ENCODE data around the gene TXNRD1. TPM values are rescaled to one million over a fixed set of nuclear protein-coding genes. Genes with fewer than 3 reads are reported as not detected.

Gene TXNRD1
- total and polyA plus RNA-seq, 2 donors (not counting 1 experiment from before 2014, with no cell fraction given) = 436 to 1,000 TPM

- Histone ChIP-seq H3K27me3 (ENCODE audit: control insufficient read depth, insufficient read depth, low read length) (no peaks in the 10 kb centered on the region), H3K36me3 (ENCODE audit: control insufficient read depth, insufficient read depth, low read length) (peaks cover 25% of the 10 kb centered on the region), H4K20me1 (ENCODE audit: control insufficient read depth, extremely low read depth, insufficient read depth, low read length) (no peaks in the 10 kb centered on the region), H3K9me3 (ENCODE audit: control insufficient read depth, insufficient read depth, low read depth, low read length) (no peaks in the 10 kb centered on the region), H3K9ac (ENCODE audit: insufficient read depth, low read length) (no peak overlapping the region), H3K27ac (ENCODE audit: insufficient read depth, low read length) (no peak overlapping the region), H3K4me2 (ENCODE audit: extremely low read depth, insufficient read depth, low read length) (no peak overlapping the region), H3K4me3 (replicated peaks in 1 of 4; ENCODE audit: control extremely low read depth in 1 of 4, insufficient read depth in 1 of 4, low read depth in 3 of 4, low read length in 4 of 4) (no peak overlapping the region), H2AFZ (ENCODE audit: low read length) (no peak overlapping the region), H3K79me2 (ENCODE audit: control insufficient read depth, insufficient read depth, low read length) (peaks cover 12% of the 10 kb centered on the region), H3K4me1 (ENCODE audit: control insufficient read depth, extremely low read depth, insufficient read depth, low read length) (no peaks in the 10 kb centered on the region)
- no peak for DNase-seq (ENCODE audit: low read depth in 2 of 2)
- no peak for TF ChIP-seq EZH2 (IDR thresholded peaks at IDR 0.05; ENCODE audit: low read length, missing control alignments)
- TF ChIP-seq, protein P1, sequence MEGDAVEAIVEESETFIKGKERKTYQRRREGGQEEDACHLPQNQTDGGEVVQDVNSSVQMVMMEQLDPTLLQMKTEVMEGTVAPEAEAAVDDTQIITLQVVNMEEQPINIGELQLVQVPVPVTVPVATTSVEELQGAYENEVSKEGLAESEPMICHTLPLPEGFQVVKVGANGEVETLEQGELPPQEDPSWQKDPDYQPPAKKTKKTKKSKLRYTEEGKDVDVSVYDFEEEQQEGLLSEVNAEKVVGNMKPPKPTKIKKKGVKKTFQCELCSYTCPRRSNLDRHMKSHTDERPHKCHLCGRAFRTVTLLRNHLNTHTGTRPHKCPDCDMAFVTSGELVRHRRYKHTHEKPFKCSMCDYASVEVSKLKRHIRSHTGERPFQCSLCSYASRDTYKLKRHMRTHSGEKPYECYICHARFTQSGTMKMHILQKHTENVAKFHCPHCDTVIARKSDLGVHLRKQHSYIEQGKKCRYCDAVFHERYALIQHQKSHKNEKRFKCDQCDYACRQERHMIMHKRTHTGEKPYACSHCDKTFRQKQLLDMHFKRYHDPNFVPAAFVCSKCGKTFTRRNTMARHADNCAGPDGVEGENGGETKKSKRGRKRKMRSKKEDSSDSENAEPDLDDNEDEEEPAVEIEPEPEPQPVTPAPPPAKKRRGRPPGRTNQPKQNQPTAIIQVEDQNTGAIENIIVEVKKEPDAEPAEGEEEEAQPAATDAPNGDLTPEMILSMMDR (conservative IDR thresholded peaks at IDR 0.05 in 1 of 2, IDR thresholded peaks at IDR 0.05 in 1 of 2; ENCODE audit: low read depth in 1 of 2, low read length in 2 of 2) = no peak
Measured at GRCh38 chr12:104351057-104351983, 135.7 kb downstream of the TXNRD1 start.

- no peak overlapping the region for H2AFZ ChIP-seq (ENCODE audit: low read length)
- no peak overlapping the region for H3K27ac ChIP-seq (ENCODE audit: insufficient read depth, low read length)
- H3K27me3 ChIP-seq (ENCODE audit: control insufficient read depth, insufficient read depth, low read length) = no peaks in the 10 kb centered on the region
- peak in 1 of 2 donors; percentile 45 for DNase-seq (ENCODE audit: low read depth in 2 of 2)
- TF ChIP-seq EZH2 (IDR thresholded peaks at IDR 0.05; ENCODE audit: low read length, missing control alignments) = no peak
- TF ChIP-seq, protein P1 (conservative IDR thresholded peaks at IDR 0.05 in 1 of 2, IDR thresholded peaks at IDR 0.05 in 1 of 2; ENCODE audit: low read depth in 1 of 2, low read length in 2 of 2) = no peak
- H3K9ac ChIP-seq (ENCODE audit: insufficient read depth, low read length) = no peak overlapping the region
- peaks cover 12% of the 10 kb centered on the region for H3K79me2 ChIP-seq (ENCODE audit: control insufficient read depth, insufficient read depth, low read length)
- H3K9me3 ChIP-seq (ENCODE audit: control insufficient read depth, insufficient read depth, low read depth, low read length) = no peaks in the 10 kb centered on the region
- no peak overlapping the region for H3K4me3 ChIP-seq (replicated peaks in 1 of 4; ENCODE audit: control extremely low read depth in 1 of 4, insufficient read depth in 1 of 4, low read depth in 3 of 4, low read length in 4 of 4)
- no peak overlapping the region for H3K4me2 ChIP-seq (ENCODE audit: extremely low read depth, insufficient read depth, low read length)
- H3K4me1 ChIP-seq (ENCODE audit: control insufficient read depth, extremely low read depth, insufficient read depth, low read length) = no peaks in the 10 kb centered on the region
- no peaks in the 10 kb centered on the region for H4K20me1 ChIP-seq (ENCODE audit: control insufficient read depth, extremely low read depth, insufficient read depth, low read length)
- peaks cover 25% of the 10 kb centered on the region for H3K36me3 ChIP-seq (ENCODE audit: control insufficient read depth, insufficient read depth, low read length)
Measured at GRCh38 chr12:104352106-104352713, 136.6 kb downstream of the TXNRD1 start.
